ENCODE data around the gene NRN1L. TPM values are rescaled to one million over a fixed set of nuclear protein-coding genes. Genes with fewer than 3 reads are reported as not detected.
"Not testable (repeated sequence)": the region's sequence is repeated elsewhere in the genome, so short reads cannot be mapped to it uniquely, and the experiment has no call there.

NRN1L gene
- total RNA-seq, 1 donor from 2014 or later: 0.69 TPM

- DNase-seq (no peak), ATAC-seq (peak; percentile 3)
- H3K27me3 ChIP-seq: no peaks in the 10 kb centered on the region
- H3K4me1 ChIP-seq: peaks cover 10% of the 10 kb centered on the region
- intact Hi-C loops (cut with DNase I): no loop called here
- H3K9me3 ChIP-seq: no peaks in the 10 kb centered on the region
- no peak for TF ChIP-seq CTCF (IDR thresholded peaks at IDR 0.05)
- no peak overlapping the region for H3K4me3 ChIP-seq
- no peak overlapping the region for H3K27ac ChIP-seq
- H3K36me3 ChIP-seq: peaks cover 40% of the 10 kb centered on the region
These were observed 21.8 kb upstream of the NRN1L start for GRCh38 chr16:67862623-67863583.

GRCh38 chr16:67864044-67864443 is 20.6 kb upstream of the NRN1L start:
- H3K27ac ChIP-seq, ATAC-seq: not testable (repeated sequence)

GRCh38 chr16:67864594-67864993 is 20.1 kb upstream of the NRN1L start:
- no peak for TF ChIP-seq CTCF (IDR thresholded peaks at IDR 0.05)
- Histone ChIP-seq H3K36me3 (peaks cover 54% of the 10 kb centered on the region), H3K4me3 (no peak overlapping the region), H3K9me3 (no peaks in the 10 kb centered on the region), H3K27ac (no peak overlapping the region), H3K27me3 (no peaks in the 10 kb centered on the region), H3K4me1 (peaks cover 5% of the 10 kb centered on the region)
- intact Hi-C loops (cut with DNase I): no loop called here
- DNase-seq (no peak), ATAC-seq (no peak)

More at GRCh38 chr16:67864044-67864443, 20.6 kb upstream of the NRN1L start:
- H3K36me3 ChIP-seq: peaks cover 50% of the 10 kb centered on the region
- H3K27me3 ChIP-seq; intact Hi-C loops (cut with DNase I); H3K4me1 ChIP-seq; H3K9me3 ChIP-seq; H3K4me3 ChIP-seq; DNase-seq: not testable (repeated sequence)

- Histone ChIP-seq H3K4me1 (peaks cover 5% of the 10 kb centered on the region), H3K27ac (no peak overlapping the region), H3K27me3 (no peaks in the 10 kb centered on the region), H3K9me3 (no peaks in the 10 kb centered on the region), H3K4me3 (no peak overlapping the region), H3K36me3 (peaks cover 61% of the 10 kb centered on the region)
- ATAC-seq (peak; percentile 73), DNase-seq (no peak)
- TF ChIP-seq CTCF (IDR thresholded peaks at IDR 0.05): peak; percentile 34
- intact Hi-C loops (cut with DNase I): no loop called here
These were observed 19.4 kb upstream of the NRN1L start for GRCh38 chr16:67865318-67865717.

- TF ChIP-seq CTCF (IDR thresholded peaks at IDR 0.05): no peak
- intact Hi-C loops (cut with DNase I): no loop called here
- Histone ChIP-seq H3K27me3 (no peaks in the 10 kb centered on the region), H3K27ac (no peak overlapping the region), H3K9me3 (no peaks in the 10 kb centered on the region), H3K4me3 (no peak overlapping the region), H3K4me1 (peaks cover 10% of the 10 kb centered on the region), H3K36me3 (peaks cover 63% of the 10 kb centered on the region)
- DNase-seq (no peak), ATAC-seq (no peak)
These were observed 16.4 kb upstream of the NRN1L start for GRCh38 chr16:67868290-67868689.

- H3K4me3 ChIP-seq: no peak overlapping the region
- ATAC-seq: no peak
- intact Hi-C loops (cut with DNase I): no loop called here
- H3K36me3 ChIP-seq: peaks cover 63% of the 10 kb centered on the region
- peaks cover 14% of the 10 kb centered on the region for H3K4me1 ChIP-seq
- no peak overlapping the region for H3K27ac ChIP-seq
- DNase-seq: no peak
- no peaks in the 10 kb centered on the region for H3K9me3 ChIP-seq
- H3K27me3 ChIP-seq: no peaks in the 10 kb centered on the region
- TF ChIP-seq CTCF (IDR thresholded peaks at IDR 0.05): no peak
These were observed 15.0 kb upstream of the NRN1L start for GRCh38 chr16:67869653-67870052.
